Pancreas (tissue), 10 donors: ENCODE data around the gene ZP1. TPM values are rescaled to one million over a fixed set of nuclear protein-coding genes. Genes with fewer than 3 reads are reported as not detected.

ENCODE experiments used
- ATAC-seq, 4 donors: fragments of 200-7000 bp; cut with Tn5 transposase; one replicate each; pipeline versions ENCODE4 v1.8.0 to v1.9.1; 2020; ENCODE audit warnings: mild to moderate bottlenecking in 4 of 4, moderate library complexity in 4 of 4
- DNase-seq, 6 donors: peaks; one replicate each; pipeline ENCODE4 v3.0.0-alpha.2; 2020
- FAIRE-seq: peaks from 2 replicates; lab custom pipeline; 2012; peaks lifted over from hg19 to GRCh38; lab: Jason Lieb, UNC
- H3K27ac ChIP-seq, 4 donors: fragments of 200-600 bp; sonication (generic); 1 replicate in 3 of 4; 2 replicates in 1 of 4; pipeline versions ENCODE4 v1.5.0 to v1.8.0; 2020
- H3K27me3 ChIP-seq, 4 donors: fragments of 200-600 bp; one replicate each; pipeline ENCODE4 v1.8.0; 2021
- H3K36me3 ChIP-seq, 3 donors: fragments of 200-600 bp; sonication (generic) in 1 of 3; one replicate each; pipeline versions ENCODE4 v1.5.0 to v1.8.0; 2020 to 2021
- H3K4me1 ChIP-seq, 3 donors: fragments of 200-600 bp; one replicate each; pipeline ENCODE4 v1.8.0; 2021
- H3K4me3 ChIP-seq, 4 donors: fragments of 200-600 bp; sonication (generic) in 2 of 4; one replicate each; pipeline versions ENCODE4 v1.5.0 to v1.8.0; 2020 to 2021
- H3K9me3 ChIP-seq, 4 donors: fragments of 200-600 bp; one replicate each; pipeline ENCODE4 v1.8.0; 2021
- WGBS, 2 donors: extraction: QIAGEN DNeasy Blood & Tissue Kit; methylation state at CpG; one replicate each; pipeline ENCODE4 v1.1.7; 2013; 5-methylcytosine and 5-hydroxymethylcytosine counted together
- intact Hi-C, 3 donors: fragments of 100-400 bp; cut with DNase I; formaldehyde crosslinking; loops; one replicate each; pipeline versions ENCODE4 v1.11.1 to v1.14.2; 2022
- polyA plus RNA-seq, 2 donors: library from polyadenylated mRNA; stranded (reverse); fragments of 200-250 nt; gene quantifications; one replicate each; pipeline ENCODE4 v1.2.3, GENCODE V29; 2013
- total RNA-seq, 6 donors: library from RNA; stranded (reverse); fragmentation: NEBNext Ultra II Directional in 4 of 6; extraction: Animal tissue kit (Norgen Biotek cat#: 25700) in 4 of 6; gene quantifications; one replicate each; pipeline versions ENCODE4 v1.2.1 to v1.2.4, GENCODE V29; 2021 to 2023
- TF ChIP-seq, protein P1 (sequence below), 4 donors: fragments of 200-600 bp; sonication (generic) in 3 of 4; IDR thresholded peaks; one replicate each; pipeline versions ENCODE4 v1.5.0 to v1.8.0; 2021; ENCODE audit warnings: antibody characterized with exemption in 4 of 4
- donor health status: healthy with polysubstance abuse.
- donor health status: DM: no; HTN: no; CAD: no; lungs with moderate emphysema.
- donor health status: DM: no; HTN: no; CAD: no.
- donor health status: control.
- donor health status: control.
- donor health status: Bipolar disorder and iron deficiency.
- donor health status: DM: yes; HTN: yes; CAD: no.
- donor health status: DM: no; HTN: no; CAD: no.
- donor health status: DM: no; HTN: no; CAD: no.
- donor health status: DM: yes; HTN: yes; CAD: no.

The ZP1 gene
- total and polyA plus RNA-seq, 8 donors: 0.34 to 1.5 TPM; not detected in 6

DNA sequence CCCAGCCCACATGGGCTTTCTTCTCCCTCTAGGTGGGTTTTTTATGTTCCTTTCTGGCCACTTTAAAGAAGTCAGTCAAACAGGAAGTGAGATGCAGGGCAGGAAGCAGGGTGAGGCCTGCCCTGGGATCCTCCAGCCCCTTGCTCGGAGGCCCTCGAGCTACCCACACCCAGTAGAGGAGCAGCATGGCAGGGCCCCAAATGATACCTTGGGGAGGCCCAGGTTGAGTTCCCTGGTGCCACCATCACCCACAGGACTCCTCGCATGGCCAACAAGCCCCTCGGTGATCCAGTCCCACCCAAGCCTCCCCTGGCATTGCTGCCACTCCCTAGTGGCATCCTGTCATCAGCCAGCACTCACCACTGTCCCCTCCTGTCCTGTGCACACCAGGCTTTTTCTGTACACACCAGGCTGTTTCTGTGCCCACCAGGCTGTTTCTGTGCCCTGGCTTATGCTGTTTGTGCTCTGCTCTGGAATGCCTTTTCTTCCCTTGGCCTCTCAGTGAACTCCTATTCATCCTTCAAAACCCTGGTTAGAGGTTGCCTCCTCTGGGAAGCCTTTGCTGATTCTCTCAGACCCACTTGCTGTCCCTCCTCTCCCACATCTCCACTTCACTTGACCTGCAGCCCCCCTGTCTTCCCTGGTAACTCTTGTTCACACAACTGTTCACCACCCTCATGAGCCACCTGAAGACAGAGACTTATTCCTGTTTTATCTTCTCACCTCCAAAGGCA lies 8.4 kb upstream of the ZP1 start:
- no peak for ATAC-seq
- DNase-seq: no peak
- H3K4me1 ChIP-seq: no peaks in the 10 kb centered on the region
- H3K27me3 ChIP-seq: no peaks in the 10 kb centered on the region
- no peaks in the 10 kb centered on the region for H3K36me3 ChIP-seq
- H3K9me3 ChIP-seq: no peaks in the 10 kb centered on the region
- TF ChIP-seq, protein P1, sequence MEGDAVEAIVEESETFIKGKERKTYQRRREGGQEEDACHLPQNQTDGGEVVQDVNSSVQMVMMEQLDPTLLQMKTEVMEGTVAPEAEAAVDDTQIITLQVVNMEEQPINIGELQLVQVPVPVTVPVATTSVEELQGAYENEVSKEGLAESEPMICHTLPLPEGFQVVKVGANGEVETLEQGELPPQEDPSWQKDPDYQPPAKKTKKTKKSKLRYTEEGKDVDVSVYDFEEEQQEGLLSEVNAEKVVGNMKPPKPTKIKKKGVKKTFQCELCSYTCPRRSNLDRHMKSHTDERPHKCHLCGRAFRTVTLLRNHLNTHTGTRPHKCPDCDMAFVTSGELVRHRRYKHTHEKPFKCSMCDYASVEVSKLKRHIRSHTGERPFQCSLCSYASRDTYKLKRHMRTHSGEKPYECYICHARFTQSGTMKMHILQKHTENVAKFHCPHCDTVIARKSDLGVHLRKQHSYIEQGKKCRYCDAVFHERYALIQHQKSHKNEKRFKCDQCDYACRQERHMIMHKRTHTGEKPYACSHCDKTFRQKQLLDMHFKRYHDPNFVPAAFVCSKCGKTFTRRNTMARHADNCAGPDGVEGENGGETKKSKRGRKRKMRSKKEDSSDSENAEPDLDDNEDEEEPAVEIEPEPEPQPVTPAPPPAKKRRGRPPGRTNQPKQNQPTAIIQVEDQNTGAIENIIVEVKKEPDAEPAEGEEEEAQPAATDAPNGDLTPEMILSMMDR (IDR thresholded peaks at IDR 0.05): no peak
- WGBS, 2 donors: 75 to 86% methylated on average over 4 of the region's 4 CpGs
- H3K4me3 ChIP-seq: no peak overlapping the region
- intact Hi-C loops: no loop called here
- no peak for FAIRE-seq
- H3K27ac ChIP-seq: no peak overlapping the region

DNA sequence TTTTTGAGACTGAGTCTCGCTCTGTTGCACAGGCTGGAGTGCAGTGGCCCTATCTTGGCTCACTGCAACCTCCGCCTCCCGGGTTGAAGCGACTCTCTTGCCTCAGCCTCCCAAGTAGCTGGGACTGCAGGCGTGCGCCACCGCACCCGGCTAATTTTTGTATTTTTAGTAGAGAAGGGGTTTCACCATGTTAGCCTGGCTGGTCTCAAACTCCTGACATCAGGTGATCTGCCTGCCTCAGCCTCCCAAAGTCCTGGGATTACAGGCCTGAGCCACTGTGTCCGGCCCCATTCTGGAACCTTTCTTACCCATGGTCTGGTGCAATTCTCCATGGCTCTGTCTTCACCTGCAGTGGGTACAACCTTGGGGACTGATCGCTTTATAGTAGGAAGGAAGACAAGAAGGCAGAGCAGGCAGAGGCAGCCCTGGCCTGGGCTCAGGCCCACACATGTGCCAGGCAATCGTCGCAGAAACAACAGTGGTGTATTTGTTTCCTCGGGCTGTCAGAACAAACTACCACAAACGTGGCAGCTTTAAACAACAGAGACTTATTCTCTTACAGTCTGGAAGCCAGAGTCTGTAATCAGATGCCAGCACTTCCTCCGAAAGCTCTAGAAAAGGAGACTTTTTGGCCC lies 7.6 kb upstream of the ZP1 start:
- Histone ChIP-seq H3K27me3 (no peaks in the 10 kb centered on the region), H3K4me1 (no peaks in the 10 kb centered on the region), H3K27ac (no peak overlapping the region), H3K36me3 (no peaks in the 10 kb centered on the region), H3K4me3 (no peak overlapping the region), H3K9me3 (no peaks in the 10 kb centered on the region)
- WGBS, 2 donors: 82 to 85% methylated on average over 15 of the region's 15 CpGs
- DNase-seq: peak in 1 of 6 donors; percentile 2
- no peak for FAIRE-seq
- ATAC-seq: no peak
- TF ChIP-seq, protein P1 (IDR thresholded peaks at IDR 0.05): no peak
- intact Hi-C loops: no loop called here

DNA sequence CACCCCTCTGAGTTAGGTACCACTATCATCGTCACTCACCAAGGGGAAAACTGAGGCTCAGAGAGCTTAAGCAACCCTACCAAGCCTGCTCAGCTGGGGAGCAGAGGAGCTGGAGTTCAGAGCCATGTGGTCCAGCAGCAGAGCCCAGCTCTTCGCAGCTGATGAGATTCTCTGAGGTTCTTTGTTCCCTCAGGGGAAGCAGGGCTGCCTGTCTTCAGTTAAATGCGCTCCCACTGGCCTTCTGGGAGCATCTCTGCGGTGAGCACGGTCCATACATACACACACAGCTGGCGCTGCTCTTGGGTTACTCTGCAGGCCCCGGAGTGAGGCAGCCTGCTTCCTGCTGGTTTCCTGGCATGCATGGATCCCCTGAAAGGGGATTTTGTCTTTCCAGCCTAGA lies 6.4 kb upstream of the ZP1 start:
- no peak overlapping the region for H3K4me3 ChIP-seq
- no peak overlapping the region for H3K27ac ChIP-seq
- DNase-seq (peak in 1 of 6 donors; percentile 4), ATAC-seq (no peak), FAIRE-seq (no peak)
- H3K27me3 ChIP-seq: no peaks in the 10 kb centered on the region
- no peaks in the 10 kb centered on the region for H3K9me3 ChIP-seq
- TF ChIP-seq, protein P1 (IDR thresholded peaks at IDR 0.05): no peak
- 63 to 65% methylated on average over 7 of the region's 7 CpGs for WGBS, 2 donors
- H3K4me1 ChIP-seq: no peaks in the 10 kb centered on the region
- H3K36me3 ChIP-seq: no peaks in the 10 kb centered on the region
- intact Hi-C loops: no loop called here

DNA sequence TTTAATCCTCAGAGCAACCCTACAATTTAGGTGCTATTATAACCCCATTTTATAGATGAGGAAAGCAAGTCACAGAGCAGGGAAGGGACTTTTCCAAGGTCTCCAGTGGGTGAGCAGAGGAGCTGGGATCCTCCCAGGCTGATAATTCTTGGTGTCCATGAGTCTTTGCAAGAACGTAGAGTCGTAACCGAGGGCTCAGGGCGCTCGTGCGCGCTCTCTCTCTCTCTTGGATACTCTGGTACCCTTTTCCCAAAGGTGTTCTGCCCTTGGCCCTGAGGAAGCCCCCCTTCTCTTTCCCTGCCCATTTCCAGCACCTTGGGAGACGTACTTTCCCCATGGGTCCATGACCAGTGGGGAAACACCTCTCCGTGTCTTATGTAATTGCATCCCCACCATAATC lies 5.2 kb upstream of the ZP1 start:
- WGBS, 2 donors: 81 to 87% methylated on average over 9 of the region's 9 CpGs
- DNase-seq (peak in 1 of 6 donors; percentile 2), FAIRE-seq (no peak), ATAC-seq (no peak)
- H3K27me3 ChIP-seq: no peaks in the 10 kb centered on the region
- H3K9me3 ChIP-seq: no peaks in the 10 kb centered on the region
- no peak overlapping the region for H3K27ac ChIP-seq
- intact Hi-C loops: no loop called here
- no peaks in the 10 kb centered on the region for H3K36me3 ChIP-seq
- TF ChIP-seq, protein P1 (IDR thresholded peaks at IDR 0.05): no peak
- H3K4me3 ChIP-seq: no peak overlapping the region
- H3K4me1 ChIP-seq: no peaks in the 10 kb centered on the region
